HT-29 (cell line): ENCODE measurements around the gene USP38. TPM values are rescaled to one million over a fixed set of nuclear protein-coding genes. Genes with fewer than 3 reads are reported as not detected.
"Not testable (repeated sequence)": the region's sequence is repeated elsewhere in the genome, so short reads cannot be mapped to it uniquely, and the experiment has no call there.

Experiments used
- DNase-seq: peaks from one replicate; pipeline ENCODE4 v3.0.0-alpha.2; 2015; ENCODE audit warnings: low spot score
- total RNA-seq: library from RNA; depleted of rRNA; stranded (reverse); fragments of >200 nt; shearing (Covaris generic); gene quantifications from 2 replicates; pipeline ENCODE4 v1.2.3, GENCODE V29; 2014; rRNA removed

USP38 gene
- 21.1 and 21.2 TPM in 2 replicates for total RNA-seq

- peak; percentile 97 for DNase-seq
Observed at GRCh38 chr4:143184503-143185252, at the start of gene USP38. Gene USP38 (plus strand): TSS chr4:143184917. CDS start chr4:143185451, 534 bp downstream.

- DNase-seq, result no peak
Observed at GRCh38 chr4:143135358-143135757, 49.4 kb upstream of the USP38 start.

- no peak for DNase-seq
Observed at GRCh38 chr4:143140696-143141095, 44.0 kb upstream of the USP38 start.

- no peak for DNase-seq
Observed at GRCh38 chr4:143148521-143148920, 36.2 kb upstream of the USP38 start.

GRCh38 chr4:143156853-143157252, 27.9 kb upstream of the USP38 start:
- no peak for DNase-seq

GRCh38 chr4:143163614-143164013, 21.1 kb upstream of the USP38 start:
- no peak for DNase-seq

- not testable (repeated sequence) for DNase-seq
Observed at GRCh38 chr4:143166722-143167121, 18.0 kb upstream of the USP38 start.

- DNase-seq, result peak; percentile 81
Observed at GRCh38 chr4:143178923-143179322, 5.8 kb upstream of the USP38 start.

GRCh38 chr4:143183513-143184216, 1.1 kb upstream of the USP38 start:
- peak; percentile 44 for DNase-seq

GRCh38 chr4:143184217-143184502, 557 bp upstream of the USP38 start:
- DNase-seq, result no peak

- peak; percentile 57 for DNase-seq
Observed at GRCh38 chr4:143185253-143186107, 763 bp downstream of the USP38 start.

- DNase-seq, result peak; percentile 26
Observed at GRCh38 chr4:143186212-143186611, 1.5 kb downstream of the USP38 start.

GRCh38 chr4:143186649-143187048, 1.9 kb downstream of the USP38 start:
- peak; percentile 33 for DNase-seq

- DNase-seq, result peak; percentile 15
Observed at GRCh38 chr4:143188136-143189088, 3.7 kb downstream of the USP38 start.

GRCh38 chr4:143189528-143189927, 4.8 kb downstream of the USP38 start:
- no peak for DNase-seq

- no peak for DNase-seq
Observed at GRCh38 chr4:143195581-143195980, 10.9 kb downstream of the USP38 start.

- no peak for DNase-seq
Observed at GRCh38 chr4:143196323-143196722, 11.6 kb downstream of the USP38 start.

GRCh38 chr4:143199503-143199902, 14.8 kb downstream of the USP38 start:
- DNase-seq, result no peak

- peak; percentile 45 for DNase-seq
Observed at GRCh38 chr4:143202824-143203223, 18.1 kb downstream of the USP38 start.

- no peak for DNase-seq
Observed at GRCh38 chr4:143203577-143203976, 18.9 kb downstream of the USP38 start.

GRCh38 chr4:143207555-143207954, 22.8 kb downstream of the USP38 start:
- DNase-seq, result peak; percentile 46
